Astrocyte of the spinal cord (primary cell): ENCODE results near the gene CNOT6.

ENCODE experiments used
- DNase-seq: peaks from one replicate; pipeline ENCODE4 v3.0.0; 2011; ENCODE audit warnings: low read depth, low spot score
- H3K4me3 ChIP-seq: 2 replicates; pipeline ENCODE4 v1.5.1; 2011; ENCODE audit warnings: low read depth, mild to moderate bottlenecking, low read length, moderate library complexity
- CTCF ChIP-seq: IDR thresholded peaks from 2 replicates; pipeline ENCODE4 v1.5.1; 2012; ENCODE audit warnings: low read depth, mild to moderate bottlenecking, low read length, inconsistent platforms
- in situ Hi-C: cut with HindIII; loops from 2 replicates; pipeline ENCODE4 v1.10.0; 2017; ENCODE audit warnings: low sequenced_read_pairs

CNOT6 gene

GRCh38 chr5:180487556-180487955 is 6.6 kb upstream of the CNOT6 start:
- no peak for TF ChIP-seq CTCF
- in situ Hi-C loops = no loop called here
- no peak for DNase-seq
- H3K4me3 ChIP-seq = no peak overlapping the region

- TF ChIP-seq CTCF = no peak
- in situ Hi-C loops = no loop called here
Measured at GRCh38 chr5:180491496-180491895, 2.7 kb upstream of the CNOT6 start.

GRCh38 chr5:180492226-180492903 is 1.8 kb upstream of the CNOT6 start:
- no peak for TF ChIP-seq CTCF
- no peak for DNase-seq
- in situ Hi-C loops = no loop called here
- no peak overlapping the region for H3K4me3 ChIP-seq

More at GRCh38 chr5:180491496-180491895, 2.7 kb upstream of the CNOT6 start:
- H3K4me3 ChIP-seq = no peak overlapping the region
- DNase-seq = no peak

- no peak for TF ChIP-seq CTCF
- DNase-seq = peak; percentile 28
- H3K4me3 ChIP-seq = peak overlapping the region; percentile 77
- in situ Hi-C loops = no loop called here
Measured at GRCh38 chr5:180494510-180495181, 467 bp downstream of the CNOT6 start.

- no peak for DNase-seq
- in situ Hi-C loops = no loop called here
Measured at GRCh38 chr5:180495292-180495691, 1.1 kb downstream of the CNOT6 start.

More at GRCh38 chr5:180495292-180495691, 1.1 kb downstream of the CNOT6 start:
- TF ChIP-seq CTCF = no peak
- H3K4me3 ChIP-seq = peak overlapping the region; percentile 77
